Eye (tissue), 1 donor: ENCODE data around the gene NR2F1-AS1.
A peak's percentile ranks its signal among the peaks of the same experiment; 100 is the strongest.

Experiments
- DNase-seq: peaks from one replicate; pipeline ENCODE4 v3.0.0-alpha.2; 2015

Gene NR2F1-AS1

DNA sequence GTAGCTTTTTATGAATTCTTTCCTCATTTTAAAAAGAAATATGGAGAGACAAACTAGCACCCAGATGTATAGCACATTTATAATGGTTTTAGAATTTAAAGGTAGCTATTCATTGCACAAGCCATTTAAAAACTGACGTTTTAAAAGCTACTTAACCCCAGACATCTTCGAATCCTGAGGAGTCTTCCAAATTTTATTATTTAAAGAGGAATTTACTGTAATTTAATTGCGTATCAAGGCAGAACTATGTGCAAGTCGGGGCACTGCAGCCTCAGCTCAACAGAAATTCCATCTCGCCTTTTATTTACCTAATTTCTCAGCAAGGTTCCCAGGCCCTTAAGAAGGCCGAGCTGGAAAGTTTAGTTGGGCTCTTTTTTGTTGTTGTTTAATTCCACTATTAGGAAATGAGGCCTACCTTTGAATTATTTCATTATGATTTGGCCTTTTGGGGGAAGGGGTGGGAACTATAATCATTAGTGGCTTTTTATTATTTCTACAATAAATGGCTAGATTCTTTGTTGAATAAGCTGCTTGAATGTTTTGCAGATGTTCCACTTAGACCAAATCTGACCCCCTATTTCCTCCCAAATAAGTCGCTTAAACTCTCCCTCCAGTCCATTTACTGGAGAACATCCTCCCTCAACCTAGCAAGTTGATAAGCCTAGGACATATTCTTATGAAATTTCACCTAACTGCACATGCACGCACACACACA lies 22.2 kb upstream of the NR2F1-AS1 start:
- peak; percentile 66 for DNase-seq

DNA sequence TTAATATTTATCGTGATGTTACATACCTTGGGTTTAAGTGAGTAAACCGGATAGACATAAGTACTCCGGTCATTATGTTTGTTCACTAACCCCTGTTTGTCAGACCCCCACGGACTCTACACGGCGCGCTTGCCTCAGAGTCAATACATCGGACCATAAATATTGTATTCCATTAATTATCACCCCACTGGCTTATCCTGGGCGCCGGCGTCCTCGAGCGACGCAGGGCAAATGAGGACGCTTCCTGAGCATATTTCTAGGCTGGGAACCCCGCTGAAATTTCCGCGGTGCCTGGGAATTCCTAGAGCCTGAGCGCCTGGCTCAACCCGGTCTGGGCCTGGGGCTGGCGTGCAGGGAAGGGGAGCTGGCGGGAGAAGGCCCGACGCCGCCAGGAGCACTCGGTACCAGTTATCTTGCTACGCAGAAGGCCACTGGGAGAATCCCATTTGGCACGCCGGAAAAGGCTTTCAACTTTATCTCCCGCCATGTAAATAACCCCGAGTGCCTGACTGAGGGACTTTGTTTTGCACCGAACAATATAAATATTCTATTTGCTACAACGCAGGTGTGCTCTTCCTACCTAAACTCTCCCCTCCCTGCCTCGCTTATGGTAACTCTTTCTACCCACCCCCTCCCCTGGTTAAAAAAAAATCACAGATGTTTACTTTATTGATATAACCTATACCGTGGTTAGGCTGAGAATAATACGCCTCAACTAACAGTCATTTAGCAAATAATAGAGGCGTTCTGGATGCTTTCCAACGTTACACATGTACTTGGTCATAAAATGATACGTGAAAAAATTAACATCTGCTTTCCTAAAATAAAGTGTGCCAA lies 21.4 kb upstream of the NR2F1-AS1 start:
- DNase-seq, result peak; percentile 87

DNA sequence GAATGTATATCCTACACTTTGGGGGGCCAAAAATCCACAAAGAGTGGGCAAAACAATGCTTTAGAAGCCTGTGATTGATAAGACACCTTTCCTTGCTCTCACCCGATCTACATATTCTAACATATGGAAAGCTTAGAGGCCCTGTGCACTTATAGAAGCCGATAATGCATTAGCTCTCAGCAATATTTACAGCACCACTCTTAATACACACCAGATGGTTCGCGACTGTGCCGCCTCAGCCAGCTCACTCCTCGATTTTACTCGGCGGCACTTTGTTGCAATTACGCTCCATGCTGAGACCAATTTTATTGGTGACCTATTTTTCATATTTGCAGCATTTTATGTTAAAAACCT lies 20.8 kb upstream of the NR2F1-AS1 start:
- peak; percentile 90 for DNase-seq

DNA sequence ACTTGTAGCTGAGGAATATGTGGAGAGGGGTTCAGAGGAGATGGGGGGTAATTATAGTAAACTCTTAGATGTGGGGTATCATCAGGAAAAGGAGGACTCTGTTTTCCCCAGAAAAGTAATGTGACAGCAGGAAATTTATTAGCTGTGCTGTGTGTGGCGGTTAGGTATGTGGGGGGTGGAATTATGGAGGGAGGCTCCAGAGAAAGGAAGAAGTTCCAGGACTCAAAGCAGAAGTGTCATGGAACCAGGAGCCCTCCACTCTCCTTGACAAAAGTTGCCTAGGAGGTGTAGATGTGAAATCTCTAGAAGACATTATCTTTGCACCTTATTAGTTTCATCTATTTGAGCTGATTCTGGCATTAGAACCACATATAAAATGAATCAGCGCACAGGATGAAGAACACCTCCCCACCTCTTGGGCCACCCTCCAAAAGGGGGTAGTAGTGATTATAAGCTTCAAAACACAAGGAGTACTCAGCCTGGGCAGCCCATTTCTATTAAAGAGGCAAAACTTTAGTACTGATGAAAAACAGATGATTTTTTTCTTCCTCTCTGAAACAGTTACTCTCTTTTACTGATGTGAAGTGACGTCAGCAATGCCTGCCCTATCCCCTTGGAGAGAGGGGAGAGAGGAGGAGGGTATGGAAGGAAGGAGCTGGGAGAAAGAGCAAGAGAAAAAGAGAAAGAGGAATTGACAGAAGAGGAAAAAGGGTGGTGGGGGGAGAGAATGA lies 20.2 kb upstream of the NR2F1-AS1 start:
- DNase-seq, result peak; percentile 88

DNA sequence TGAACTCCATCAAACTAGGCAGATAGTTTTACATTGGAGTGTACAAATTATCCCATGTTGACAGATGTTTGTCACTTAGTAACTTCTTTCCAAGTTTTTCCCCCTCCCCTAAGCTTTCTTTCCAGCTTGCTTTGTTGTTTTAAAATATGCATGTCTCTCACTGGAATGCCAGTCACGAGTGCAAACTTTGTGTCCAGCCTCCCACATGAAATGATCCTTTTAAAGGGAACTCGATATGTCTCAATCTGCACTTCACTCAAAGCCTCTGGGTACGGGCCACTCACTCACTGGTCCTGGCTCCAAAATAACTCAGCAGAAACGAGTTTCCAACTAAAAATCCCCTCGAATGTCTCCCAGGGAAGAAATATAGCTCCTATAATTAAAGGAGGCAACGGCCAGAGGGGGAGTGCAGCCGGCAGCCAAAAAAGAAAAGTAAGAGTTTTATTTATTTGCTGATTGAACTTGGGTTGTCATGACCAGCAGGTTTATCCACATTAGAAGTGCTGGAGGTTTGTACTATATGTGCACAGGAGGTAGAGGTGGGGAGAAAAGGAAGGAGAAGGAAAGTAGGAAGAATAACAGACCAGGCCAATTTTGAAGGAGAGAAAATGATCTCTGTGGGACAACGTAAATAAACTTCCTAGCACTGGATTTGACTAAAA lies 19.5 kb upstream of the NR2F1-AS1 start:
- DNase-seq, result peak; percentile 75

DNA sequence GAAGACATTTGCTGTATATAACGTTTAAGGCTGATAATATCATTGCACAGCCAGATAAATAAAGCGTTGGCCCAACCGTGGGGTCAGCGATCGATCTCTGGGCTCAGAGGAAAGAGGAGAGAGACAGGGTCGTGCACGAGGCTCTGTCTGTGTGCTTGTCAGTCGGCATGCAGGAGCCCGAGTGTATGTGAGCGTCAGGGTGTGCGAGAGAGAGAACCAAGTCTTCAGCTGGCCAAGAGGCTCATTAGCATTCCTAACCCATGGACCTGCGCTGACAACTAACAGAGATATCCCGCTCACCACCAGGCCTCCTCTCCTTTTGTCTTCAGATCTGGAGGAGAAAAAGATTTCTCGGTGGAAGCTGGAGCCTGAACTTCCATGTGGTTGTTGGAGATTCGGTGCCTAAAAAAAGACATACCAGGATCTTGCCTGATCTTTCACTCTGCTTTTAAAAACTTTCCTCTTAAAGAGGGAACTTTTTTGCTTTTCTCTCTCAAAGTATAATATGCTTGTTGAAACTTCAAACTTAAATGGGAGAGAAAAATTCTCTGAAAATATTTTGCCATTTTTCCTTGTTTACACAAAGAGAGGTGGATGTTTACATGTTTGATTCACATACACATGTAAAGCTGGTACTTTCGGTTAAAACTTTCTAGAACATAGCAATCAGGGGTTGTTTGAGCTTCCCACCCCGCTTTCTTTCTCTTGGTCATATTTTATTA lies 18.5 kb upstream of the NR2F1-AS1 start:
- peak; percentile 89 for DNase-seq

DNA sequence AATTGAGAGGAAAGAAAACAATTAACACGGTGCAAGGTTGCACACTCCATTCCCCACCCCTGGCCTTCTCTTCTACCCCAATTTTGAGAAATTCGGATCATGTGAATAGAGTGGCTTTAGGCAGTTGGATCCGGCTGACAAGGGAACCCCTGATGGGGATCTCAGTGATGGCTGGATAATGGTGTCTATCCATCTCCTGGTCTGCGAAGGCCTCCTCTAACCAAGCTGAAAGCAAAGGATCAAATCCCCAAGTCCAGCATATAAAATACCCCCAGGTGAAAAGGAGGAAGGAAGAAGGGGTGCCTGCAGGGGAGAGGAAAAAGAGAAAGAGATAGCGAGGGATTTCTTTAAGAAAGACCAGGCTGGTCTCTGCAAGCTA lies 18.0 kb upstream of the NR2F1-AS1 start:
- no peak for DNase-seq

DNA sequence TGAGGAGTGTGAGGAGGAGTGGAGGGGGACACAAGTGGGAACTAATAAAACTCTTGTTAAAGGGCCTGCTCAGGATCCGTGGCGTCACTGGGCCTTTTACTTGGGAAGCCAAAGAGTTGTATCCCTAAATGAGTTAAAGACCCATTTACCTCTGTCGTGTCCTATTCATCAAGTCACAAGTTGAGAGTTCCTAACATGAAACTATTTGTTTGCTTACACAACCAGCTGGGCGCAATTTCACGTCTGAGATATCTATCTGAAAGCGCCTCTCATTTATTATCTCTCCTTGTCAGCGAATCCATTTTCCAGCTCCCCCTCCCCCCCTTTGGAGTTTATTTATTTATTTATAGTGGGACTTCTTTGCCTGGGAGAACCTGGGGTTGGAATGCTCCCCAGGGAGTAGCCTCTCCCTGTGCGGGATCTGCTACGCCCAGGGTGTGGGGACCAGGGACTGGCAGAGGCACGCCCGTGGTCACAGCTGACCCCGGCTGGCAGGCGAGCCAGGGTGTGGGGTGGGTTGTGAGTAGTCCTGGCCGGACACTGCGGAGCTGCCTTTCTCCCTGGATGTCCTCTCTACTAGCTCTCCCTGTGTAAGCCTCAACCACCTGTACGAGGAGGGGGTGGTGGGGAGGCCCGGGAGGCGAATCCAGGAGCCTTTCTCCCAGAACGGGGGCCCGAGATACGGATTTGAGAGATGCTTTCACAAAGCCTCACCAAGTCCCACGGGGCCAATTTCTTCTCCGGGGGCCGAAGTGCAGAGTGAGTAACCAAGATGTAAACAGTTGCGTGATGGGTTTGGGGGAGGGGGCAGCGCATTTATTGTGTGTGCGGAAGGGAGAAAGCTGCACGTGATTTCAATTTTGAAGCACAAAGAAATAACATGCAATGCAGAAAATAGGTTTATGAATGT lies 17.3 kb upstream of the NR2F1-AS1 start:
- peak; percentile 71 for DNase-seq

DNA sequence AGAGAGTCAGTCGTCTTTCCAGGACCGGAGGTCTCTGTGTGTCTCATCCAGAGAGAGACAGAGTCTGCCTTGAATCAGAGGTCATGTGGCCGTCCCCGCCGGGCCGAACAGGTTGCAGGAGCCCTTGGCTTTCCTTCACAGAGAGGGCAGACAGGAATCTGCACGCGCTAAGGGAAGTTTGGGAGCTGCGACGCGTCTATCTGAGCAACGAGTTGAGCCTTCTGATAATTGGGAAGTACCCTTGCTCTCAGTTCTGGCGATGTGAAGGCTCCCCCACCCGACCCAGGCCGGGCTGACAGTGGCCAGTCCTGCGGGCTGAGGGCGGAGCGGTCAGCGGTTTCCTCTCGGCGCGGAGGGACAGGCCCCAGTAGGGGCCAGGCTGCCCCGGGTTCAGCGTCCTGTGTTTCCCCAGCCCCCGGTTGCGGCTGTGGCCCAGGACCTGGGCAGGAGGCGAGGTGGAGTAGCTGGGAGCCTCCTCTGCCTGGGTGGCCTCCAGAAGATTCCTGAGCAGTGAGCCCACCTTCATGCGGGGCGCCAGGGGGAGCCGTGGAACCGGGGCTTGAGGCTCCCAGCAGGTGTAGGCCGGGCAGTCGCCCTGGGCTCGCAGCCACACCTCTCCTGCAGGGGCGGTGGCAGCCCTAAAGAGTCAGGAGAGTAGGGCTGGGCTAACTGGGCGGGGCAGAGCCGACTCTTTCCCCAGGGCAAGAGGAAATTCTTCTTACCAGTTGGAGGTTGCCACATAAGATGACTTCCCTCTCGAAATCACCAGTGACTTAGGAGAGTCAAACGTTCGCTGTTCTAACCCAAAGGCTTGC lies 15.9 kb upstream of the NR2F1-AS1 start:
- DNase-seq, result peak; percentile 26

DNA sequence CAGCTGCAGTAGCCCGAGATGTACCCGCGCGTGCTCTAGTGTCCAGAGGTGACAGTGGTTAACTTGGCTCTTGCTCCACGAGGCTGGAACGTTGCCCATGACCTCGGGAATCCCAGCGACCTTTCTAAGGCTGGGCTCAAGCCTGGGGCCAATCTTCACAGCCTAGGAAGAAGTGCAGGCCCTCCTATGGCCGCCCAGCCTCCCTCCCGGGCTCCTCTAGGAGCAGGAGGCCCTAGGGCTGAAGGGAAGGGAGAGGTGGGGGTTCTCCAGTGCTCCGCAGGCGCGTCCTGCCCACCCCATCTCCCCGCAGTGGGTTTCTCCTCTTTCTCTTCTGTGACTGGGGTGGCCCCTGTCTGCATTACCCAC lies 15.3 kb upstream of the NR2F1-AS1 start:
- DNase-seq, result no peak

DNA sequence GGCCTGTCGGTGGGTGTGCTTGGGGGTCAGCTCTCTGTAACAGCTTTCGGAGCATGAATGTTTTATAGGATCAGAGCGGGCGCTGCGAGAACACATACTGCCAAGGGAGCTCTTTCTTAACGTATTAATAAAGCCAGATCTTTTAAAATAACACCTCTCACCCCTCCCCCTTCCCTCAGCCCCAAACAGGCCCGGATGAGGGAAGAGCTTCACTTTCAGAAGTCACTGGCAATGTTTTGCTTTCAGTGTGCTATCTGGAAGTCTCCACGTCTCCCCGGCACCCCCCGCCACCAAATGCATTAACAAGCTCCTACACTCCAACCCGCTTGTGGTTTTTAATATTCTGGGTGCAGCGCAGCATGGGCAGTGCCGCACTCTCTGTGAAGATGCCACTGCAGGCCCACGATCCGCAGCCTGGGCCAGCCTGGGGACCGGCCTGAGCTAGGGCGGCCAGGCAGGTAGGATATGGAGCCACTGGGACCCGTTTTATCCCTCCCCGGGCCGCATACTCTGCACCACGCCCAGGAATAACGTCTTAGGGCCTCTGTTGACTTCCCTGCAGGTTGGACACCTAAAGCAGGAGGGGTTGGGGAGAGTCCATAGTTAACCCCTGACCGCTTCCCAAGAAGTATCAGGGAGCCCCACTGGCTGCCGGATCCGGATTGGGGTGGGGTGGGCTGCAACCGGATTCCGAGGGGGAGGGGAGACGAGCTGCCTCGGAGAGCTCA lies 14.6 kb upstream of the NR2F1-AS1 start:
- DNase-seq, result peak; percentile 54

DNA sequence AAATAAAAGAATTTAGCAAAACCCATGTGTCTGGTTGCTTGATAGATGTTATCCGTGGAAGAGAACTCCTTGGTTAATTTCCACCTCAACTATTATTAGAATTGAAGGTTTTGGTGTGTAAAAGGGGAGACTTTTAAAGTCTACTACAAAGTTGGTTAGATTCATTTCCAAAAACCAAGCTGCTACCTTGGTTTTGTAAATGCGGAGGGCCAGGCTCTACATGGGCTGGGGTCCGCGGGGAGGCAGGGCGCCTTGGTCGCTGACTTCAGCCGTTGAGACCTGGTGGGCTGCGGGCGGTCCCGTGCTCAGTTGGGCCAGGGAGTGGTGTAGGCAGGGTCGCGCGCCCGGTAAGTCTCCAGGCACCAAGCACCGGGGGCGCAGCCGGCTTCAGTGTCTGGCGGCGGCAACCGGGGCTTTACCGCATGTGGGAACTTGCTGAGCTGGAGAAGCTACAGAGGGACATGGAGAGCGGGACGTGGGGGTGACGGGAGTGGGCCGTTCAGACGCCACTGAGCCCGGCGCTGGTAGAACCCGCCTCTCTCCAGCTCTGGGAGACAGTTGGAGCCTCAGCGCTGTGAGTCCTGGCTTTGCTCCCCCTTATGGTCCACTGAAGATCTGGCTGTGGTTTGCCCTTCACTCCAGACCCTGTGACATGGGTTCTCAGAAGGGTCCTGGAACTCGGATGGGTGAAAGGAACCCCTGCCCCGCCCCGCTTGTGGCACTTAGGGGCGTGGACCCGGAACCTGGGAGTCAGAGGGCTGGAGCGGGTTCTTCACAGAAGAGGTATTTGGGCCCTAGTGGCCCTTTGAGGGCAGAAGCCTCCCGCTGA lies 13.8 kb upstream of the NR2F1-AS1 start:
- peak; percentile 66 for DNase-seq

DNA sequence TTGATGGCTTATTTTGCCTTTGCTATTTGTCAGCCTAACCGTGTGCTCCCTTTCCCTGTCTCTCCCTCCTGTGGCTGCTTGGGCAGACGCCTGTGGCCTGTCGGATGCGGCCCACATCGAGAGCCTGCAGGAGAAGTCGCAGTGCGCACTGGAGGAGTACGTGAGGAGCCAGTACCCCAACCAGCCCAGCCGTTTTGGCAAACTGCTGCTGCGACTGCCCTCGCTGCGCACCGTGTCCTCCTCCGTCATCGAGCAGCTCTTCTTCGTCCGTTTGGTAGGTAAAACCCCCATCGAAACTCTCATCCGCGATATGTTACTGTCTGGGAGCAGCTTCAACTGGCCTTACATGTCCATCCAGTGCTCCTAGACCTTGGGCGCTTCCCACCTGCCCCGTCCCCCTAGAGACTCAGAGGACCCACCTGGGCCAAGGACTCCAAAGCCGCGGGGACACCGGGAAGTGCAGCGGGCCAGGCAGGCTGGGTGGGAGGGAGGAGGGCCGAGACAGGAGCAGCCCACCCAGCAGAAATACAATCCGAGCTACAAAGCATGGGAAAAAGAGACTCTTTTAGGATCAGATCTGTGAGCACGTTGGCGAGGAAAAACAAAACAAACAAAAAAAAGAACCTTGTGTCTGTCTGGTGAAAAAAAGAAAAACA lies 12.6 kb upstream of the NR2F1-AS1 start:
- peak; percentile 53 for DNase-seq

DNA sequence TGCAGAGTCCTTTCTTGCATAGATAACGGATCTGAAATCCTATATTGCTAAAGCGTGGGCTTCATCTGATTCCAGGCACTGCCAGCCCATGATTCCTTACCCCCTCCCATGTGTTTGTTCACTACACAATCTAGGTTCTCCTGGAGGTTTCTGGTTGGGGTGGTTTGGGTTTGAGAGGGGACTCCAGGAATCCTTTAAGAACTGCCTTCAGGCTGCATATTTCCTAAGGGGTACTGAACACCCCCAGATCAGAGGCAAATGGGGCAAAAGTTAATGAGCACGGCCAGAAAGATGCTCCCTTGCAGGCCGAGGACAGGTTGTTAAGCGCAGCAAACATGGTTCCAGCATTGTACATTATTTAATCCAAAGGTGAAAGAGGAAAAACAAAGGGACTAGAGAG lies 11.9 kb upstream of the NR2F1-AS1 start:
- DNase-seq, result no peak

DNA sequence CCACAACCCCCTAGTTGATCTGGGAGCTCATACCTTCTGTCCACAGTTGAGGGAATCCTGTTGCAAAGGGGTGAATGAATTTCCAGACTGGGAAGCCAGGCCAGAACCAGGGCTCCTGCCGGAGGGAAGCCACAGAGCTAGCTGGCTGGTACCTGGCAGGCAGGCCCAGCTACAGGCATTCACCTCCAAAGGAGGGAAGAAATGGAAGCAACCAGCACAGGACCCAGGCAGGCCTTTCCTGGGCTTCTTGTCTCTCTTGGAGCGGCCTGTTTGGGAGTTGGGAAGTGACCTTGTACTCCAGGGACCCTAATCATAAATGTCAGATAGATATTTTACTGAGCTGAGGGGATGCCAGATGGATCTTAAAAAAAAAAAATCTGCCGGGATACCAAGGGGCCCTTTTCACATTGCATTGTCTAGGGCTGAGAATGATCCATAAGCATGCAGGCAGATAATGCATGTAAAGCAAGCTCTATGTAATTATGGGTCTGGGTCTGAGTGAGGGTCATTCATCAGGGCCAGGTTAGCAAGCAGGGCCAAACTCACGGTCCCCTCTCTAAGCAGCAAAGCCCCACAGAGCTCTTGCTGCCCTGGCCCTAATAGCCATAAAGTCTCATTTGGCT lies 10.4 kb upstream of the NR2F1-AS1 start:
- DNase-seq, result no peak

DNA sequence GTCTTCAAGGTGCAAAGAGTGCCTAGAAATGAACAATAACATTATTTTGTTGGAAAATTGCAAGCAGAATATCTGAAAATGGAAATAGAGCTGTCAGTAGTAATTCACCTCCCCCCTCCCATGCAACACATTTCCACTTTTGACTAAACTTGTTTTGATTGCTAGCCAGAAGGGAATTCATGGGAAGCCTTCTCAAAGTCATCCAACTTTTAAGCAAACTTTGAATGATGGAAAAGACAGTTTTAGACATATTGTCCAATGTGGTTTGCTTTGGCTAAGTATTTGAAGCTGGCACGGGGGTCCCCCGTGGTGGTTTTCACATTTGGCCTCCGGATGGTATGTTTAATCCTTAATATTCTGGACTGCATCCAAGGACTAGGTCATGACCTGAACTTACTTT lies 9.5 kb upstream of the NR2F1-AS1 start:
- no peak for DNase-seq

DNA sequence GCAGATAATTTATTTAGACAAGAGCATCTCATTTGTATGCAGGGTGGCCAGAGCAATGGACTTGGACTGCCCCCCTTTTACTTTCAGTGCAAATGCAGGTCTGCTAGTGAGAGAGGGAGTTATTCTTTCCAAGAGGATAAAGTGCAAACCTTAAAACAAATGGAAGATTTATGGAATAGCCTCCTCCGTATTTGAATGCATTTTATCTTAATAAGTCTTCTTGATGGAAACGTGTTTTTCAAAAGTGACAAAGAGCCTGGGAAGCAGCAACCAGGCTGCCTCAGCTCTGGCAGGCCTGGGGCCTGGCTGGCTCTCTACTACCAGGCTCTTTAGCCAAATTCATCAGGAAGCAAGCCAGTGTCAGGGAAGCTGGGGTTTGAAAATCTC lies 8.8 kb upstream of the NR2F1-AS1 start:
- peak; percentile 79 for DNase-seq
